Suprapubic skin (tissue), 4 donors: ENCODE measurements around the gene RAP1GAP. TPM values are rescaled to one million over a fixed set of nuclear protein-coding genes. Genes with fewer than 3 reads are reported as not detected.

ENCODE experiments used
- DNase-seq, 2 donors: peaks; one replicate each; pipeline ENCODE4 v3.0.0-alpha.2; 2019; ENCODE audit warnings: low spot score in 2 of 2
- H3K27ac ChIP-seq: fragments of 200-600 bp; sonication (generic); one replicate; pipeline ENCODE4 v1.5.1; 2019
- H3K27me3 ChIP-seq: fragments of 200-600 bp; sonication (generic); one replicate; pipeline ENCODE4 v1.5.1; 2019
- H3K36me3 ChIP-seq: fragments of 200-600 bp; sonication (generic); one replicate; pipeline ENCODE4 v1.5.1; 2019
- H3K4me1 ChIP-seq: fragments of 200-600 bp; sonication (generic); one replicate; pipeline ENCODE4 v1.5.1; 2019
- H3K4me3 ChIP-seq: fragments of 200-600 bp; sonication (generic); one replicate; pipeline ENCODE4 v1.5.1; 2019; ENCODE audit warnings: mild to moderate bottlenecking
- H3K9me3 ChIP-seq: fragments of 200-600 bp; sonication (generic); one replicate; pipeline ENCODE4 v1.5.1; 2019
- EP300 ChIP-seq: sonication (generic); formaldehyde crosslinking; IDR thresholded peaks from one replicate; pipeline ENCODE4 v1.6.1; 2017; ENCODE audit warnings: antibody characterized with exemption
- POLR2A ChIP-seq, 2 donors: fragments of 450-650 bp; IDR thresholded peaks; one replicate each; pipeline ENCODE4 v1.6.1; 2017; ENCODE audit warnings: antibody characterized with exemption in 2 of 2, mild to moderate bottlenecking in 2 of 2, moderate library complexity in 2 of 2
- POLR2AphosphoS5 ChIP-seq, 3 donors: sonication (generic); formaldehyde crosslinking; IDR thresholded peaks; one replicate each; pipeline ENCODE4 v1.6.1; 2017; ENCODE audit warnings: antibody characterized with exemption in 3 of 3
- WGBS: methylation state at CpG from one replicate; pipeline ENCODE4 v1.1.5; 2018; 5-methylcytosine and 5-hydroxymethylcytosine counted together
- total RNA-seq, 4 donors: library from RNA; depleted of rRNA; stranded (reverse); fragments of >200 nt; gene quantifications; one replicate each; pipeline ENCODE4 v1.1.0, GENCODE V29; 2016
- TF ChIP-seq, protein P1 (sequence below), 2 donors: fragments of 200-600 bp in 1 of 2; fragments of 450-650 bp in 1 of 2; sonication (generic) in 1 of 2; IDR thresholded peaks; one replicate each; pipeline ENCODE4 v1.5.1; 2016 to 2019; ENCODE audit warnings: antibody characterized with exemption in 2 of 2, mild to moderate bottlenecking in 1 of 2, moderate library complexity in 1 of 2

RAP1GAP gene
- total RNA-seq, 4 donors from 2014 or later = 1.5 to 4.9 (median 3.6) TPM

DNA sequence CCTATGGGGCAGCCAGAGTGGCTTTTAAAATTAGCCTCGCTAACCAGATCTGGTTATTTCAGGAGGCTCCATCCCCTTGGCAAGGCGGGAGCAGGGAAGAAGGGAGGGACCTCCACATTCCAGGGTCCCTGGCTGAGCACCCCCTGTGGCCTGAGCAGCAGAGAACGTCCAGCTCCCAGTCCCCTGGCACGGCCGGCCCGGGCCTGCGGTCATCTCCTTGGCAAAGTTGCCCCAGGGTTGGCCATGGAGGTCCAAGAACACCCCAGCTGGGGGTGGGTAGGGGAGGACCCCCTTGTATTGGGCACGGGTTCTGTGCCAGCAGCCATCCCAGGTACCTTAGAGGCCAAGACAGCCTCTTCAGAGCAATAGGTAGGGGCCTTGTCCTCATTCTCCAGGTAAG is 75.9 kb downstream of the RAP1GAP start:
- peaks cover 42% of the 10 kb centered on the region for H3K27me3 ChIP-seq
- no peaks in the 10 kb centered on the region for H3K9me3 ChIP-seq
- no peak for DNase-seq
- no peak overlapping the region for H3K4me3 ChIP-seq
- H3K27ac ChIP-seq = no peak overlapping the region
- WGBS = no CpG with 5 or more reads among the region's 8 CpGs
- H3K4me1 ChIP-seq = peaks cover 13% of the 10 kb centered on the region
- no peak for TF ChIP-seq EP300
- TF ChIP-seq POLR2AphosphoS5 (IDR thresholded peaks at IDR 0.05) = no peak
- no peak for TF ChIP-seq POLR2A (IDR thresholded peaks at IDR 0.05)
- TF ChIP-seq, protein P1, sequence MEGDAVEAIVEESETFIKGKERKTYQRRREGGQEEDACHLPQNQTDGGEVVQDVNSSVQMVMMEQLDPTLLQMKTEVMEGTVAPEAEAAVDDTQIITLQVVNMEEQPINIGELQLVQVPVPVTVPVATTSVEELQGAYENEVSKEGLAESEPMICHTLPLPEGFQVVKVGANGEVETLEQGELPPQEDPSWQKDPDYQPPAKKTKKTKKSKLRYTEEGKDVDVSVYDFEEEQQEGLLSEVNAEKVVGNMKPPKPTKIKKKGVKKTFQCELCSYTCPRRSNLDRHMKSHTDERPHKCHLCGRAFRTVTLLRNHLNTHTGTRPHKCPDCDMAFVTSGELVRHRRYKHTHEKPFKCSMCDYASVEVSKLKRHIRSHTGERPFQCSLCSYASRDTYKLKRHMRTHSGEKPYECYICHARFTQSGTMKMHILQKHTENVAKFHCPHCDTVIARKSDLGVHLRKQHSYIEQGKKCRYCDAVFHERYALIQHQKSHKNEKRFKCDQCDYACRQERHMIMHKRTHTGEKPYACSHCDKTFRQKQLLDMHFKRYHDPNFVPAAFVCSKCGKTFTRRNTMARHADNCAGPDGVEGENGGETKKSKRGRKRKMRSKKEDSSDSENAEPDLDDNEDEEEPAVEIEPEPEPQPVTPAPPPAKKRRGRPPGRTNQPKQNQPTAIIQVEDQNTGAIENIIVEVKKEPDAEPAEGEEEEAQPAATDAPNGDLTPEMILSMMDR (IDR thresholded peaks at IDR 0.05) = no peak
- no peaks in the 10 kb centered on the region for H3K36me3 ChIP-seq

DNA sequence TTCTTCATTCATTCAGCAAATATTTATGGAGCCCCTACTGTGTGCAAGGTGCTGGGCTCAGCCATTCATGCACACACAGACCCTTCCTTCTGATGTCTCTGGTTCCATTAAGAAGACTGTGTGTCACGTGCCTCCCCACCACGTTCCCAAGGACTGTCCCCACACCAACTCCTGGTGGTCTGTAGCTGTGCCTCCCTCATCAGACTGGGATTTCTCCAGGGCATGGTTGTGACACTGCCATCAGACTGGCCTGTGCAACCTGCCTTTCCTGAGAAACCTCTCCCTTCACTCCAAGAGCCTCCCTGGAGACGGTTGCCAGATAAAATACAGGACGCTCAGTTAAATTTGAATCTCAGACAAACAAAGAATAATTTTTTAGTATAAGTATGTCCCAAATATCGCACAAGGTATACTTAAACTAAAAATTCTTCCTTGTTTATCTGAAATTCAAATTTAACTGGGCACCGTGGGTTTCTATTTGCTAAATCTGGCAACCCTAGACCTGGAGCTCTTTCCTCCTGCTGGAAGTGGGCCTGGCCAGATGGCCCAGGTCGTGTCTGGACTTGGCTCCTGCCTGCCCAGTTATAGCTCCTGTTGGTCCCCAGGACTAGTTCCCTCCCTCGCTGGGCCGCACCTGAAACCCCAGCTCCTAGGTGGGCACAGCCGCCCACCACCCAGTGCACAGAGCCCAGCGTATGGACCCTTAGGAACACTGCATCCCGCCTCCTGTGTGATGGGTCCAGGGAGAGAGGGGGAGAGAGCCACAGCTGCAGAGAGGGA is 76.9 kb downstream of the RAP1GAP start:
- H3K27ac ChIP-seq = no peak overlapping the region
- TF ChIP-seq EP300 (no peak), POLR2AphosphoS5 (IDR thresholded peaks at IDR 0.05) (no peak), POLR2A (IDR thresholded peaks at IDR 0.05) (no peak)
- TF ChIP-seq, protein P1 (IDR thresholded peaks at IDR 0.05) = no peak
- H3K4me1 ChIP-seq = peaks cover 14% of the 10 kb centered on the region
- H3K4me3 ChIP-seq = no peak overlapping the region
- DNase-seq = no peak
- no peaks in the 10 kb centered on the region for H3K36me3 ChIP-seq
- peaks cover 36% of the 10 kb centered on the region for H3K27me3 ChIP-seq
- no peaks in the 10 kb centered on the region for H3K9me3 ChIP-seq
- 73% methylated on average over 9 of the region's 12 CpGs for WGBS

DNA sequence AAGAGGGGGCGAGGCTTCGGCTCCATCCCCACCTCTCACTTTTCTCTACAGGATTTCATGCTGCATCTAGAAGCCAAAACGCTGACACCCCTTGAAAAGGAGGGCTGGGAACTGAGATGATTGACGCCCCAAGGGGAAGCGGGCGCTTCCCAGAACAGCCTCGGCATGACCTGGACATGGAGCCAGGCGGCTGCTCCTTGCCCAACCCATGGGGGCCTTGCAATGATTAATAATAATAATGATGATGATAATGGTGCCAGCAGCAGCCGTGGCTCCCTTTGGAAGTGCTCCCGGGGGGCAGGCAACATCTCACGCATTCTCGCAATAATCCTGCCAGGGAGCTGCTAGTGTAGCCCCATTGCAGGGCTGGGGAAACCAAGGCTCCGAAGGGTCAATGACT is 78.2 kb downstream of the RAP1GAP start:
- Histone ChIP-seq H3K4me3 (no peak overlapping the region), H3K27me3 (peaks cover 38% of the 10 kb centered on the region), H3K4me1 (peaks cover 28% of the 10 kb centered on the region), H3K36me3 (no peaks in the 10 kb centered on the region), H3K9me3 (no peaks in the 10 kb centered on the region), H3K27ac (no peak overlapping the region)
- TF ChIP-seq, protein P1 (IDR thresholded peaks at IDR 0.05) = no peak
- TF ChIP-seq EP300 (no peak), POLR2A (IDR thresholded peaks at IDR 0.05) (no peak), POLR2AphosphoS5 (IDR thresholded peaks at IDR 0.05) (no peak)
- WGBS = 80% methylated on average over 1 of the region's 13 CpGs
- no peak for DNase-seq

DNA sequence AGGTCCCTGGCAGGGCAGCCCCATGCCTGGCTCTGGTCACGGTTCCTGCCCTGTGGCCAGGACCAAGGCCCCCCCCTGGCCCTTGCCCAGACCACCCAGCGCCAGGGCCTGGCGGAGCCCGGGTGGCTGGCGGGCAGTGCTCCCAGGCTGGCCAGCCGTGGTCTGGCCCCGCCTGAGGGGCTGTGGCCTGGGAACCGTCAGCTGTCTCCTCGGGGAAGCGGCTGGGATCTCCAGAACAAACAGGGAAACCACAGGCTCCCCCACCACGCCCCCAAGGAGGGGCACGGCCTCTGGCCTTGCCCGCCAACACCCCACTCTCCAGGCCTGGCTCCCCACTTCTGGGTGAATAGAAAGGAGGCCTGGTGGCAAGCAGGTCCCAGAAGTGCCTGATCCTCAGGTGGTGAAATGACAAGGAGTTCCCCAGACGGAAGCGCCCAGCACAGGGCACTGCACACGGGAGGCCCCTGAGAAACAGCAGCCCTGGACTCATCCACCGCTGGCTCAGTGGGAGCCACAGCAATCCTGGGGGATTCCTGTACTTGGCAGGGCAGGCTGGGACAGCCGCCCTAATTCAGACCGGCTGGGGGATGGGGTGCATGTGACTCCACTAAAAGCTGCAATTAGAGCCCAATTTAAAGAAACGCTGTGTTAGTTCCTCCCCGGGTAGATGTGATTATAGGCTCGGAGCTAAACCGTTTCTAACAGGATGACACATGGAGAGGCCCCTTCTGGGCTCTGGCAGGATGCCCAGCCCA is 78.9 kb downstream of the RAP1GAP start:
- WGBS = 17% methylated on average over 5 of the region's 23 CpGs
- DNase-seq = no peak
- H3K4me3 ChIP-seq = no peak overlapping the region
- H3K9me3 ChIP-seq = no peaks in the 10 kb centered on the region
- peaks cover 34% of the 10 kb centered on the region for H3K4me1 ChIP-seq
- H3K27me3 ChIP-seq = peaks cover 38% of the 10 kb centered on the region
- no peak overlapping the region for H3K27ac ChIP-seq
- TF ChIP-seq, protein P1 (IDR thresholded peaks at IDR 0.05) = no peak
- TF ChIP-seq POLR2A (IDR thresholded peaks at IDR 0.05) = no peak
- no peak for TF ChIP-seq POLR2AphosphoS5 (IDR thresholded peaks at IDR 0.05)
- TF ChIP-seq EP300 = no peak
- H3K36me3 ChIP-seq = no peaks in the 10 kb centered on the region

DNA sequence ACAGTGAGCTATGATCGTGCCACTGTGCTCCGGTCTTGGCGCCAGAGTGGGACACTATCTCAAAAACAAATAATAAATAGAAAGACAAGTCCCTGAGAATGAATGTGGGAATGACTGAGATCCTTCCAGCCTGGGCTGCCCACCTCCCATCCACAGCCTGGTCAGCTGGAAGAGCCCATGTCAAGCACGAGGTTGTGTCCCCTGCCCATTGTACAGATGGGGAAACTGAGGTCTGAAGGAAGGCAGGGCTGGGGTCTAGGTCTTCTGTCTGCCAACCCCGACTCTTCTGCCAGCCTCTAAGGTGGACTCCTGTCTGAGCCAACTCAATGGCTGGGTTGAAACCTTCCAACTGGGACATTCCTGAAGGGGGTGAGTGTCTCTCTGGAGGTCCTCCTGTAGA is 79.5 kb downstream of the RAP1GAP start:
- TF ChIP-seq POLR2A (IDR thresholded peaks at IDR 0.05) = no peak
- no peak for TF ChIP-seq EP300
- no peak for TF ChIP-seq POLR2AphosphoS5 (IDR thresholded peaks at IDR 0.05)
- TF ChIP-seq, protein P1 (IDR thresholded peaks at IDR 0.05) = no peak
- peaks cover 34% of the 10 kb centered on the region for H3K4me1 ChIP-seq
- no peak overlapping the region for H3K4me3 ChIP-seq
- H3K27me3 ChIP-seq = peaks cover 38% of the 10 kb centered on the region
- DNase-seq = no peak
- H3K27ac ChIP-seq = no peak overlapping the region
- no peaks in the 10 kb centered on the region for H3K9me3 ChIP-seq
- WGBS = 96% methylated on average over 5 of the region's 5 CpGs
- no peaks in the 10 kb centered on the region for H3K36me3 ChIP-seq
